Neural cell (in vitro differentiated cells): ENCODE results near the gene SRGAP3. TPM values are rescaled to one million over a fixed set of nuclear protein-coding genes. Genes with fewer than 3 reads are reported as not detected.

Experiments
- H2AFZ ChIP-seq: fragments of 200-600, 300-800 bp; sonication (generic), shearing (Covaris generic); 2 replicates; pipeline ENCODE4 v1.6.0; 2014; ENCODE audit warnings: low read depth, mild to moderate bottlenecking, antibody characterized with exemption, low read length, moderate library complexity
- H3F3A ChIP-seq: fragments of 200-600 bp; shearing (Covaris generic); 2 replicates; pipeline ENCODE4 v1.6.1; 2016; ENCODE audit warnings: mild to moderate bottlenecking, moderate library complexity, mixed read lengths, antibody characterized with exemption, low read length; ENCODE audit not compliant: insufficient read depth, poor library complexity, severe bottlenecking
- H3K27ac ChIP-seq: fragments of 200-600, 300-800 bp; sonication (generic), shearing (Covaris generic); 2 replicates; pipeline ENCODE4 v1.5.1; 2014; ENCODE audit warnings: mild to moderate bottlenecking, low read length, moderate library complexity
- H3K27me3 ChIP-seq: fragments of 300-800, 200-600 bp; sonication (generic), shearing (Covaris generic); 2 replicates; pipeline ENCODE4 v1.6.0; 2014; ENCODE audit warnings: mild to moderate bottlenecking, low read depth, low read length, moderate library complexity; ENCODE audit not compliant: insufficient read depth
- H3K36me3 ChIP-seq: fragments of 300-800, 200-600 bp; sonication (generic), shearing (Covaris generic); 2 replicates; pipeline ENCODE4 v1.5.1; 2014; ENCODE audit warnings: mild to moderate bottlenecking, antibody characterized with exemption, low read length, moderate library complexity; ENCODE audit not compliant: insufficient read depth
- H3K4me2 ChIP-seq: fragments of 300-800, 200-600 bp; sonication (generic), shearing (Covaris generic); 2 replicates; pipeline ENCODE4 v1.6.0; 2014; ENCODE audit warnings: mild to moderate bottlenecking, low read length
- H3K4me3 ChIP-seq: fragments of 300-800, 200-600 bp; sonication (generic), shearing (Covaris generic); 2 replicates; pipeline ENCODE4 v1.5.1; 2014; ENCODE audit warnings: mild to moderate bottlenecking, low read length, moderate library complexity
- H3K79me2 ChIP-seq: fragments of 200-600 bp; shearing (Covaris generic); replicated peaks from 2 replicates; pipeline ENCODE4 v1.6.0; 2014; ENCODE audit warnings: mild to moderate bottlenecking, low read length, moderate library complexity; ENCODE audit not compliant: insufficient read depth
- H3K9ac ChIP-seq: fragments of 300-800, 200-600 bp; sonication (generic), shearing (Covaris generic); 2 replicates; pipeline ENCODE4 v1.6.1; 2016; ENCODE audit warnings: mild to moderate bottlenecking, low read length, mixed read lengths
- H3K9me2 ChIP-seq: fragments of 200-600 bp; shearing (Covaris generic); 2 replicates; pipeline ENCODE4 v1.6.1; 2016; ENCODE audit warnings: mild to moderate bottlenecking, low read length, mixed read lengths; ENCODE audit not compliant: insufficient read depth
- H3K9me3 ChIP-seq: fragments of 200-600, 300-800 bp; sonication (generic), shearing (Covaris generic); 2 replicates; pipeline ENCODE4 v1.6.1; 2016; ENCODE audit warnings: mild to moderate bottlenecking, mixed run types, low read length, moderate library complexity, mixed read lengths
- H4K20me1 ChIP-seq: fragments of 200-600 bp; shearing (Covaris generic); 2 replicates; pipeline ENCODE4 v1.6.1; 2016; ENCODE audit warnings: mild to moderate bottlenecking, mixed run types; ENCODE audit not compliant: insufficient read depth
- CTCF ChIP-seq: fragments of 450-650 bp; IDR thresholded peaks from 2 replicates; pipeline ENCODE4 v1.5.1; 2014; ENCODE audit warnings: antibody characterized with exemption, mild to moderate bottlenecking, moderate library complexity; ENCODE audit not compliant: poor library complexity, severe bottlenecking
- EP300 ChIP-seq: fragments of 450-650 bp; conservative IDR thresholded peaks from 2 replicates; pipeline ENCODE4 v1.6.1; 2014; ENCODE audit warnings: antibody characterized with exemption, mild to moderate bottlenecking, moderate library complexity; ENCODE audit not compliant: poor library complexity, severe bottlenecking
- MXI1 ChIP-seq: fragments of 450-650 bp; conservative IDR thresholded peaks from 2 replicates; pipeline ENCODE4 v1.6.1; 2014; ENCODE audit warnings: antibody characterized with exemption, mild to moderate bottlenecking; ENCODE audit not compliant: poor library complexity, severe bottlenecking
- POLR2AphosphoS5 ChIP-seq: IDR thresholded peaks from 2 replicates; pipeline ENCODE4 v1.6.1; 2012
- RAD21 ChIP-seq: fragments of 450-650 bp; conservative IDR thresholded peaks from 2 replicates; pipeline ENCODE4 v1.6.1; 2014; ENCODE audit warnings: antibody characterized with exemption, mild to moderate bottlenecking, moderate library complexity
- REST ChIP-seq: IDR thresholded peaks from 2 replicates; pipeline ENCODE4 v1.6.1; 2012; ENCODE audit warnings: borderline replicate concordance
- SMC3 ChIP-seq: fragments of 450-650 bp; conservative IDR thresholded peaks from 2 replicates; pipeline ENCODE4 v1.6.1; 2014; ENCODE audit warnings: antibody characterized with exemption, mild to moderate bottlenecking, moderate library complexity; ENCODE audit not compliant: poor library complexity
- TAF1 ChIP-seq: IDR thresholded peaks from 2 replicates; pipeline ENCODE4 v1.6.1; 2012; ENCODE audit warnings: low read depth
- polyA plus RNA-seq: library from polyadenylated mRNA; depleted of rRNA; stranded (reverse); fragments of >200 nt; gene quantifications from 2 replicates; pipeline ENCODE4 v1.2.3, GENCODE V29; 2014

SRGAP3 gene
- polyA plus RNA-seq, 1 donor from 2014 or later, result 31.5 TPM

- Histone ChIP-seq H2AFZ (no peak overlapping the region), H4K20me1 (no peaks in the 10 kb centered on the region), H3K9me3 (no peaks in the 10 kb centered on the region), H3K79me2 (no peaks in the 10 kb centered on the region), H3K27me3 (no peaks in the 10 kb centered on the region), H3K4me3 (no peak overlapping the region), H3F3A (peaks cover 2% of the 10 kb centered on the region), H3K9ac (no peak overlapping the region), H3K36me3 (no peaks in the 10 kb centered on the region), H3K4me2 (no peak overlapping the region), H3K27ac (no peak overlapping the region), H3K9me2 (no peaks in the 10 kb centered on the region)
- no peak for TF ChIP-seq TAF1
- TF ChIP-seq RAD21, result no peak
- no peak for TF ChIP-seq POLR2AphosphoS5
- no peak for TF ChIP-seq REST
- no peak for TF ChIP-seq CTCF
- no peak for TF ChIP-seq MXI1
- no peak for TF ChIP-seq EP300
These were observed 213.5 kb downstream of the SRGAP3 start for GRCh38 chr3:9035961-9036360.

GRCh38 chr3:9035473-9035872 lies 214.0 kb downstream of the SRGAP3 start:
- no peak overlapping the region for H2AFZ ChIP-seq
- peaks cover 2% of the 10 kb centered on the region for H3F3A ChIP-seq
- H3K9me3 ChIP-seq, result no peaks in the 10 kb centered on the region
- H3K9me2 ChIP-seq, result no peaks in the 10 kb centered on the region
- no peak overlapping the region for H3K4me3 ChIP-seq
- H4K20me1 ChIP-seq, result no peaks in the 10 kb centered on the region
- no peaks in the 10 kb centered on the region for H3K27me3 ChIP-seq
- no peak overlapping the region for H3K9ac ChIP-seq
- H3K4me2 ChIP-seq, result no peak overlapping the region
- no peak overlapping the region for H3K27ac ChIP-seq
- no peaks in the 10 kb centered on the region for H3K79me2 ChIP-seq
- TF ChIP-seq REST (no peak), POLR2AphosphoS5 (no peak), EP300 (no peak), SMC3 (no peak), TAF1 (no peak)
- H3K36me3 ChIP-seq, result no peaks in the 10 kb centered on the region
